Suprapubic skin (tissue), 4 donors: ENCODE data around the gene KIT. TPM values are rescaled to one million over a fixed set of nuclear protein-coding genes. Genes with fewer than 3 reads are reported as not detected.
A peak's percentile ranks its signal among the peaks of the same experiment; 100 is the strongest.

Experiments
- DNase-seq, 2 donors: peaks; one replicate each; pipeline ENCODE4 v3.0.0-alpha.2; 2019; ENCODE audit warnings: low spot score in 2 of 2
- H3K27ac ChIP-seq: fragments of 200-600 bp; sonication (generic); one replicate; pipeline ENCODE4 v1.5.1; 2019
- H3K27me3 ChIP-seq: fragments of 200-600 bp; sonication (generic); one replicate; pipeline ENCODE4 v1.5.1; 2019
- H3K36me3 ChIP-seq: fragments of 200-600 bp; sonication (generic); one replicate; pipeline ENCODE4 v1.5.1; 2019
- H3K4me1 ChIP-seq: fragments of 200-600 bp; sonication (generic); one replicate; pipeline ENCODE4 v1.5.1; 2019
- H3K4me3 ChIP-seq: fragments of 200-600 bp; sonication (generic); one replicate; pipeline ENCODE4 v1.5.1; 2019; ENCODE audit warnings: mild to moderate bottlenecking
- H3K9me3 ChIP-seq: fragments of 200-600 bp; sonication (generic); one replicate; pipeline ENCODE4 v1.5.1; 2019
- EP300 ChIP-seq: sonication (generic); formaldehyde crosslinking; IDR thresholded peaks from one replicate; pipeline ENCODE4 v1.6.1; 2017; ENCODE audit warnings: antibody characterized with exemption
- POLR2A ChIP-seq, 2 donors: fragments of 450-650 bp; IDR thresholded peaks; one replicate each; pipeline ENCODE4 v1.6.1; 2017; ENCODE audit warnings: antibody characterized with exemption in 2 of 2, mild to moderate bottlenecking in 2 of 2, moderate library complexity in 2 of 2
- POLR2AphosphoS5 ChIP-seq, 3 donors: sonication (generic); formaldehyde crosslinking; IDR thresholded peaks; one replicate each; pipeline ENCODE4 v1.6.1; 2017; ENCODE audit warnings: antibody characterized with exemption in 3 of 3
- WGBS: methylation state at CpG from one replicate; pipeline ENCODE4 v1.1.5; 2018; 5-methylcytosine and 5-hydroxymethylcytosine counted together
- total RNA-seq, 4 donors: library from RNA; depleted of rRNA; stranded (reverse); fragments of >200 nt; gene quantifications; one replicate each; pipeline ENCODE4 v1.1.0, GENCODE V29; 2016
- TF ChIP-seq, protein P1 (sequence below), 2 donors: fragments of 200-600 bp in 1 of 2; fragments of 450-650 bp in 1 of 2; sonication (generic) in 1 of 2; IDR thresholded peaks; one replicate each; pipeline ENCODE4 v1.5.1; 2016 to 2019; ENCODE audit warnings: antibody characterized with exemption in 2 of 2, mild to moderate bottlenecking in 1 of 2, moderate library complexity in 1 of 2

The KIT gene
- total RNA-seq, 4 donors from 2014 or later: 17.8 to 72.7 (median 56.1) TPM

DNA sequence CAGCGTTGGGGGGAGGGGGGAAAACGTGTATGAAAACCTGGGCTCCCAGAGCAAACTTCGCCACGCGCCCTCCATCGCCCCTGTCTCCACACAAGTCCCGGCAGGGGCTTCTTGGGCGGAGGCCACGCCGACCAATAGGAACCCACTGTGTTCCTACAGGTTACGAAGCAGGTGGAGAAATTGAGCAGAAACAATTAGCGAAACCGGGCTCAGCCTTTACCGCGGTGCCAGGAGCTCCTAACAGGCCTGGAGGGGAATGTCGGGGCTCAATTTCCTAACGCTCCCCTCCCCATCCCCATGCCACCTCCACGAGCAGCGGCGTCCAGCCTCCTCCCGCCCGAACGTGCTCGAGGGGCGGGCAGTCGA is 589 bp upstream of the KIT start:
- WGBS: 7% methylated on average over 25 of the region's 26 CpGs
- Histone ChIP-seq H3K4me3 (peak overlapping the region; percentile 54), H3K27ac (peak overlapping the region; percentile 69), H3K27me3 (peaks cover 25% of the 10 kb centered on the region), H3K36me3 (no peaks in the 10 kb centered on the region), H3K9me3 (no peaks in the 10 kb centered on the region), H3K4me1 (peaks cover 34% of the 10 kb centered on the region)
- DNase-seq: no peak
- no peak for TF ChIP-seq POLR2AphosphoS5 (IDR thresholded peaks at IDR 0.05)
- no peak for TF ChIP-seq EP300
- TF ChIP-seq, protein P1, sequence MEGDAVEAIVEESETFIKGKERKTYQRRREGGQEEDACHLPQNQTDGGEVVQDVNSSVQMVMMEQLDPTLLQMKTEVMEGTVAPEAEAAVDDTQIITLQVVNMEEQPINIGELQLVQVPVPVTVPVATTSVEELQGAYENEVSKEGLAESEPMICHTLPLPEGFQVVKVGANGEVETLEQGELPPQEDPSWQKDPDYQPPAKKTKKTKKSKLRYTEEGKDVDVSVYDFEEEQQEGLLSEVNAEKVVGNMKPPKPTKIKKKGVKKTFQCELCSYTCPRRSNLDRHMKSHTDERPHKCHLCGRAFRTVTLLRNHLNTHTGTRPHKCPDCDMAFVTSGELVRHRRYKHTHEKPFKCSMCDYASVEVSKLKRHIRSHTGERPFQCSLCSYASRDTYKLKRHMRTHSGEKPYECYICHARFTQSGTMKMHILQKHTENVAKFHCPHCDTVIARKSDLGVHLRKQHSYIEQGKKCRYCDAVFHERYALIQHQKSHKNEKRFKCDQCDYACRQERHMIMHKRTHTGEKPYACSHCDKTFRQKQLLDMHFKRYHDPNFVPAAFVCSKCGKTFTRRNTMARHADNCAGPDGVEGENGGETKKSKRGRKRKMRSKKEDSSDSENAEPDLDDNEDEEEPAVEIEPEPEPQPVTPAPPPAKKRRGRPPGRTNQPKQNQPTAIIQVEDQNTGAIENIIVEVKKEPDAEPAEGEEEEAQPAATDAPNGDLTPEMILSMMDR (IDR thresholded peaks at IDR 0.05): no peak
- TF ChIP-seq POLR2A (IDR thresholded peaks at IDR 0.05): no peak

DNA sequence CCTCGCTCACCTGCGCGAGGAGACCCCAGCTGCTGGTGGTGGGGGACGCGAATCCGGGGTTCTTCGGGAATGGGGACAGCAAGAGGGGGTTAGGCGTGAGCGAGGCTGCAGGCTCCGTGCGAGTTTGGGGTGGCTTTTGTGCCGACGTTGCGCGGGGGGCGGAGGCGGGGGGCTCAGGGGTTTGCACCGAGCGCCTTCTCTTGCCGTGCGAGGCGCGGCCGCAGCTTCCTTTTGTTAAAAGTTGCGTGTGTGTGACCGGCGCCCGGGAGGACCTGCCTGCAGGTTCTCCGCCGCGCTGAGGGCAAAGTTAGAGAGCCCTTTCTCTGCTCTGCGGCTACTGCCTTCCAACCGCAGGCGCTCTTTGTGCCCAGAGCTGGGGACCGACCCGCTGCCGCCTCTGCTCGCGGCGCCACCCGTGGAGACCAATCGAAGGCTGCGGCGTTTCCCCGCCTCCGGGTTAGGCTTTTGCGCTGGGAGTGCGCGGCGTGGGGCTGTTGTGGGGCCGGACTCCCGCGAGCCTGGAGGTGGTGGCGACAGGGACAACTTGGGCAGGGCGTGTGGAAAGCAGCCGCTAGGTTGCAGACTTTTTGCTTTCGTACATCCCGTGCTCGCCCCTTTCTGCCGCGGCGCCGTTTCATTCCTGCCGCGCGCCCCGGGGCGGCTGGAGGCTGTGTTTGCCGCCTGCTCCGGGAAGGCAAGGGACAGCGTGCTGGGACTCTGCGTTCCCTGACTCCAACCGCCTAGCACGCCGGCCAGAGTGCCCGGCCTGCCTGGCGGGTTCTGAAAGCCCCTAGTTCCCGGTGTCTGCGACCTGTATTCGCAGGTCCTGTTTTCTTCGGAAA is 716 bp downstream of the KIT start:
- Histone ChIP-seq H3K4me3 (peak overlapping the region; percentile 54), H3K36me3 (no peaks in the 10 kb centered on the region), H3K27me3 (peaks cover 25% of the 10 kb centered on the region), H3K4me1 (peaks cover 34% of the 10 kb centered on the region), H3K27ac (peak overlapping the region; percentile 69), H3K9me3 (no peaks in the 10 kb centered on the region)
- TF ChIP-seq, protein P1 (IDR thresholded peaks at IDR 0.05): peak in 1 of 2 donors; percentile 17
- TF ChIP-seq POLR2AphosphoS5 (IDR thresholded peaks at IDR 0.05) (no peak), EP300 (no peak), POLR2A (IDR thresholded peaks at IDR 0.05) (no peak)
- 0% methylated on average over 1 of the region's 81 CpGs for WGBS
- peak; percentile 65 to 83 for DNase-seq

DNA sequence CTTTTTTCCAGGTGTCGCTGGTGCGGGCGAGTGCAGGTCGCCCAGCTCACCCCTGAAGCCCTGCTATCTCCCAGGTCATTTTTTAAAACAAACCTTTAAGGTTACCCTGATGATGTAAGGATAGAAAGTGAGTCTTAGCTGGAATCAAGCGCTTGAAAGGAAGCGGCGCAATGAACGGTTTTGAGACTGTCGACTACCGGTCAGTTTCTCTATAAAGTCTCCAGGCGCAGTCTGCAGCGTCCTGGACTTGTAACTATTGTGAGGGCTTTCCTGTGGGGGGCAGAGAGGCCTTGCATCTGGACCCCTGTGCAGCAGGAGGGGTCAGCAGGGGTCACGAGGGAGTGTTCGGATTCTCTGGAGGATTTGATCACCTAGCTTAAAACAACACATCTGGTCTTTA is 1.6 kb downstream of the KIT start:
- no peak for DNase-seq
- H3K4me3 ChIP-seq: peak overlapping the region; percentile 54
- H3K27me3 ChIP-seq: peaks cover 25% of the 10 kb centered on the region
- TF ChIP-seq POLR2AphosphoS5 (IDR thresholded peaks at IDR 0.05) (no peak), POLR2A (IDR thresholded peaks at IDR 0.05) (no peak)
- H3K27ac ChIP-seq: peak overlapping the region; percentile 69
- H3K36me3 ChIP-seq: no peaks in the 10 kb centered on the region
- no peaks in the 10 kb centered on the region for H3K9me3 ChIP-seq
- H3K4me1 ChIP-seq: peaks cover 34% of the 10 kb centered on the region
- WGBS: 6% methylated on average over 14 of the region's 14 CpGs

DNA sequence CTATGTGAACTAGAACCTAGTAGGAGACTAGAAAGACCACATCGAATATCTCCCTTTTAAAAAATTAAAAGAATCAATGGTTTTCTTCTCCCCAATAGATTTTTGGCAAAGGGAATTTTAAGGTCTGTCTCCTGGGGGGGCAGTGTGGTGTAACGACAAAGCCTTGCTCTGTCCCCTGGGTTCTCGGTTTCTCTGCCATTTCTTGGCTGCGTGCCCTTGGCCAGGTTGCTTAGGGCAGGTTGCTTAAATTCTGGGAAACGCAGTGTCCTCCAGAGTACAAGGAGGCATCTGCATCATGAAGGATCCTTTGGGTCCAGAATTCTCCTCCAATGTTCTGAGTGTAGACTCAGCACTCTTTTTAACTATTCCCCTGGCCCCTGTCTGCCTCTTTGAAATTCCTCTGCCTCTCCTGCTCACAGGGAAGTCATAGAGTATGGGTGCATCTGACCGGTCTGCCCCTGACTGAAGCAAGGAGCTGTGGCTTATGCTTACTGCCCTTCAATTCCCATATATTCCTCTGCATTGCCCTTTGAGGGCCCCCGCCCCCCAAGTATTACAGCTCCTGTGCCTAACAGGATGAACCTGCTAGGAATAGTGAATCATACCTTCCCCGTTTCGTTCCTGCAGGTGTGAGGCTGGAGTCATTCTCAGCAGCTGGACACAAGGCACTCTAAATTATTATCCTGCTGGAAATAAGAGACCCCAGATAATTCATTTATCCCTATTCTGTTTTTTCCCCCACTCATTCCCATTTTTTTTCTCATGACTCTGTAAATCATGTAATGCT is 2.2 kb downstream of the KIT start:
- Histone ChIP-seq H3K4me3 (peak overlapping the region; percentile 54), H3K27ac (peak overlapping the region; percentile 50), H3K4me1 (peaks cover 34% of the 10 kb centered on the region), H3K36me3 (no peaks in the 10 kb centered on the region), H3K9me3 (no peaks in the 10 kb centered on the region), H3K27me3 (peaks cover 25% of the 10 kb centered on the region)
- 37% methylated on average over 8 of the region's 9 CpGs for WGBS
- TF ChIP-seq EP300 (no peak), POLR2A (IDR thresholded peaks at IDR 0.05) (no peak), POLR2AphosphoS5 (IDR thresholded peaks at IDR 0.05) (no peak)
- TF ChIP-seq, protein P1 (IDR thresholded peaks at IDR 0.05): no peak
- no peak for DNase-seq

DNA sequence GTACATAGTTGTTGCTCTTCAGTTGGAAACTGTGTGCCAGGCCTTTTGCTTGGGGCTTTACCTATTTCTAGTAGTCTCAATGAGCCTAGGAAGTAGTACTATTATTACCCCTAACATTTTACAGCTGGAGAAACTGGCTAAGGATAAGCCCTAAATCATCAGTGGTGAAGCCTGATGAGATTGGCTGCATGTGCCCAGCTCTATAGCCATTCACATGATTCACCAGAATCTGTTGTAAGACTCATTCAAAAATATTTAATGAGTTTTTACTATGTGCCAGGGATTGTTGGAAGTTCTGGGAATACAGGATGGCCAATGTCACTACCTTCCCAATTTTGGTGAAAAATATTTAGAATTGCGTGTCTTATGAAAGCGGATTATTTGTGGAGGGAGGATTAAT is 2.8 kb downstream of the KIT start:
- peak overlapping the region; percentile 54 for H3K4me3 ChIP-seq
- TF ChIP-seq POLR2A (IDR thresholded peaks at IDR 0.05): no peak
- TF ChIP-seq POLR2AphosphoS5 (IDR thresholded peaks at IDR 0.05): no peak
- TF ChIP-seq, protein P1 (IDR thresholded peaks at IDR 0.05): no peak
- TF ChIP-seq EP300: no peak
- DNase-seq: no peak
- H3K4me1 ChIP-seq: peaks cover 34% of the 10 kb centered on the region
- no peak overlapping the region for H3K27ac ChIP-seq
- no peaks in the 10 kb centered on the region for H3K9me3 ChIP-seq
- peaks cover 25% of the 10 kb centered on the region for H3K27me3 ChIP-seq
- H3K36me3 ChIP-seq: no peaks in the 10 kb centered on the region
- WGBS: 96% methylated on average over 2 of the region's 2 CpGs
